ENCODE data around the gene PDAP1.
A peak's percentile ranks its signal among the peaks of the same experiment; 100 is the strongest.
"Not testable (repeated sequence)": the region's sequence is repeated elsewhere in the genome, so short reads cannot be mapped to it uniquely, and the experiment has no call there.

Gene PDAP1

DNA sequence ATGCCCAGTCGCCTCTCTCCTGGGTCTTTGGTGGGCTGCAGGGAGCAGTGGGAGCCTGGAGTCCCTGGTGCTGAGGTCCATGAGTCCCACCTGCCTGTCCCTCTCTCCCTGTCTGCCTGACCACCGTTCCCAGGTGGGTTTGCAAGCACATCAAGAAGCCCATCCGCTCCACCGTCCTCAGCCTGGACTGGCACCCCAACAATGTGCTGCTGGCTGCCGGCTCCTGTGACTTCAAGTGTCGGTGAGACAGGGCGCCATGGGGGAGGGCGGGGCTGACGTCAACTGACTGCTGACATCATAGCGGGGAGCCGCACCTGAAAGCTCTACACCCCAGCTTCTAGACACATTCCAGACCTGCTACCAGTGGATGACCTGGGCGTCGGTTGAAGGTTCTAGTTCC is 18.6 kb downstream of the PDAP1 start:
- peaks cover 42 to 43% of the 10 kb centered on the region in 2 donors for H3K36me3 ChIP-seq (ENCODE audit: control insufficient read depth in 2 of 2, insufficient read depth in 2 of 2, low read length in 2 of 2)
- H3K27ac ChIP-seq (ENCODE audit: low read depth in 2 of 2, low read length in 2 of 2) = no peak overlapping the region
- no peaks in the 10 kb centered on the region for H3K9me3 ChIP-seq (ENCODE audit: control insufficient read depth in 2 of 2, low read length in 2 of 2)
- no peak overlapping the region for H3K4me3 ChIP-seq (ENCODE audit: low read length in 2 of 2)
- H3K27me3 ChIP-seq (ENCODE audit: control insufficient read depth in 2 of 2, insufficient read depth in 2 of 2, low read length in 2 of 2) = no peaks in the 10 kb centered on the region
- H3K4me1 ChIP-seq (ENCODE audit: control insufficient read depth in 2 of 2, insufficient read depth in 2 of 2, low read length in 2 of 2) = peaks cover 16 to 19% of the 10 kb centered on the region in 2 donors
- no peak overlapping the region for H3K9ac ChIP-seq (ENCODE audit: low read depth in 1 of 2, low read length in 2 of 2)

DNA sequence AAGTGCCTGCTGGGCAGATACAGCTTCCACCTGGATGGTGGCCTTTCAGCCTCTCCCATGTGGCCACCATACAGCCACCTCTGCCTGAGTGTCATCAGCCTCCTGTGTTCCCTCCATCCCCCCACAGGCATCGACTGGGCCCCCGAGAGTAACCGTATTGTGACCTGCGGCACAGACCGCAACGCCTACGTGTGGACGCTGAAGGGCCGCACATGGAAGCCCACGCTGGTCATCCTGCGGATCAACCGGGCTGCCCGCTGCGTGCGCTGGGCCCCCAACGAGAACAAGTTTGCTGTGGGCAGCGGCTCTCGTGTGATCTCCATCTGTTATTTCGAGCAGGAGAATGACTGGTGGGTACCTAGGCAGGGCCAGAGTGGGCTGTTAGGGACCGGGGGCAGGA is 20.5 kb downstream of the PDAP1 start:
- Histone ChIP-seq H3K9ac (ENCODE audit: low read depth in 1 of 2, low read length in 2 of 2) (no peak overlapping the region), H3K36me3 (ENCODE audit: control insufficient read depth in 2 of 2, insufficient read depth in 2 of 2, low read length in 2 of 2) (peaks cover 37 to 39% of the 10 kb centered on the region in 2 donors), H3K27ac (ENCODE audit: low read depth in 2 of 2, low read length in 2 of 2) (no peak overlapping the region), H3K4me3 (ENCODE audit: low read length in 2 of 2) (no peak overlapping the region), H3K4me1 (ENCODE audit: control insufficient read depth in 2 of 2, insufficient read depth in 2 of 2, low read length in 2 of 2) (peaks cover 7 to 8% of the 10 kb centered on the region in 2 donors), H3K27me3 (ENCODE audit: control insufficient read depth in 2 of 2, insufficient read depth in 2 of 2, low read length in 2 of 2) (no peaks in the 10 kb centered on the region), H3K9me3 (ENCODE audit: control insufficient read depth in 2 of 2, low read length in 2 of 2) (no peaks in the 10 kb centered on the region)

GRCh38 chr7:99387239-99387635 is 21.2 kb downstream of the PDAP1 start:
- H3K9ac ChIP-seq (ENCODE audit: low read depth in 1 of 2, low read length in 2 of 2); H3K27ac ChIP-seq (ENCODE audit: low read depth in 2 of 2, low read length in 2 of 2); H3K4me1 ChIP-seq (ENCODE audit: control insufficient read depth in 2 of 2, insufficient read depth in 2 of 2, low read length in 2 of 2); H3K4me3 ChIP-seq (ENCODE audit: low read length in 2 of 2); H3K9me3 ChIP-seq (ENCODE audit: control insufficient read depth in 2 of 2, low read length in 2 of 2); H3K27me3 ChIP-seq (ENCODE audit: control insufficient read depth in 2 of 2, insufficient read depth in 2 of 2, low read length in 2 of 2): not testable (repeated sequence)
- H3K36me3 ChIP-seq (ENCODE audit: control insufficient read depth in 2 of 2, insufficient read depth in 2 of 2, low read length in 2 of 2) = peaks cover 37 to 39% of the 10 kb centered on the region in 2 donors

- Histone ChIP-seq H3K4me1 (ENCODE audit: control insufficient read depth in 2 of 2, insufficient read depth in 2 of 2, low read length in 2 of 2) (no peaks in the 10 kb centered on the region), H3K9me3 (ENCODE audit: control insufficient read depth in 2 of 2, low read length in 2 of 2) (no peaks in the 10 kb centered on the region), H3K4me3 (ENCODE audit: low read length in 2 of 2) (no peak overlapping the region), H3K27me3 (ENCODE audit: control insufficient read depth in 2 of 2, insufficient read depth in 2 of 2, low read length in 2 of 2) (no peaks in the 10 kb centered on the region), H3K27ac (ENCODE audit: low read depth in 2 of 2, low read length in 2 of 2) (no peak overlapping the region), H3K9ac (ENCODE audit: low read depth in 1 of 2, low read length in 2 of 2) (no peak overlapping the region), H3K36me3 (ENCODE audit: control insufficient read depth in 2 of 2, insufficient read depth in 2 of 2, low read length in 2 of 2) (peaks cover 34 to 37% of the 10 kb centered on the region in 2 donors)
Observed at GRCh38 chr7:99386584-99387238, 21.7 kb downstream of the PDAP1 start.

DNA sequence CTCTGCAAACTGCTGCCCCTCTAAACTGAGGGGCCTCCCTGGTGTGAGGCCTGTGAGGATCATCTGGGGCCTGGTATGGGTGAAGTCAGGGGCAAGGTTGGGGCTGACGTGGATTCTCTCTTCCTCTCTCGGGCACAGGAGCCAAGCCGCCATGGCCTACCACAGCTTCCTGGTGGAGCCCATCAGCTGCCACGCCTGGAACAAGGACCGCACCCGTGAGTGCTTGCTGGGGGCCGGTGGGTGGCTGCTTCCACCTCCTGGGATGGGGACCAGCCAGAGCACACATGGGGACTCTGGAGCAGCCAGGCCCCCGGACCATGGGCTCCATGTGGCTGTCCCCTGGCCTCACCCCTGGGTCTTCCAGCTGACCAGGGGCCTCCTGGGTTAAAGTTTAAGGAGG is 22.8 kb downstream of the PDAP1 start:
- H3K27me3 ChIP-seq (ENCODE audit: control insufficient read depth in 2 of 2, insufficient read depth in 2 of 2, low read length in 2 of 2) = no peaks in the 10 kb centered on the region
- H3K4me1 ChIP-seq (ENCODE audit: control insufficient read depth in 2 of 2, insufficient read depth in 2 of 2, low read length in 2 of 2) = peaks cover 7 to 10% of the 10 kb centered on the region in 2 donors
- peaks cover 29 to 30% of the 10 kb centered on the region in 2 donors for H3K36me3 ChIP-seq (ENCODE audit: control insufficient read depth in 2 of 2, insufficient read depth in 2 of 2, low read length in 2 of 2)
- no peak overlapping the region for H3K27ac ChIP-seq (ENCODE audit: low read depth in 2 of 2, low read length in 2 of 2)
- H3K9me3 ChIP-seq (ENCODE audit: control insufficient read depth in 2 of 2, low read length in 2 of 2) = no peaks in the 10 kb centered on the region
- H3K4me3 ChIP-seq (ENCODE audit: low read length in 2 of 2) = no peak overlapping the region
- no peak overlapping the region for H3K9ac ChIP-seq (ENCODE audit: low read depth in 1 of 2, low read length in 2 of 2)

GRCh38 chr7:99384523-99384922 is 23.9 kb downstream of the PDAP1 start:
- Histone ChIP-seq H3K27me3 (ENCODE audit: control insufficient read depth in 2 of 2, insufficient read depth in 2 of 2, low read length in 2 of 2) (no peaks in the 10 kb centered on the region), H3K9me3 (ENCODE audit: control insufficient read depth in 2 of 2, low read length in 2 of 2) (no peaks in the 10 kb centered on the region), H3K27ac (ENCODE audit: low read depth in 2 of 2, low read length in 2 of 2) (no peak overlapping the region), H3K4me1 (ENCODE audit: control insufficient read depth in 2 of 2, insufficient read depth in 2 of 2, low read length in 2 of 2) (peaks cover 16 to 20% of the 10 kb centered on the region in 2 donors), H3K9ac (ENCODE audit: low read depth in 1 of 2, low read length in 2 of 2) (no peak overlapping the region), H3K4me3 (ENCODE audit: low read length in 2 of 2) (no peak overlapping the region), H3K36me3 (ENCODE audit: control insufficient read depth in 2 of 2, insufficient read depth in 2 of 2, low read length in 2 of 2) (peaks cover 21 to 24% of the 10 kb centered on the region in 2 donors)

GRCh38 chr7:99383791-99384370 is 24.5 kb downstream of the PDAP1 start:
- Histone ChIP-seq H3K27me3 (ENCODE audit: control insufficient read depth in 2 of 2, insufficient read depth in 2 of 2, low read length in 2 of 2) (no peaks in the 10 kb centered on the region), H3K4me3 (ENCODE audit: low read length in 2 of 2) (no peak overlapping the region), H3K36me3 (ENCODE audit: control insufficient read depth in 2 of 2, insufficient read depth in 2 of 2, low read length in 2 of 2) (peaks cover 20 to 22% of the 10 kb centered on the region in 2 donors), H3K9me3 (ENCODE audit: control insufficient read depth in 2 of 2, low read length in 2 of 2) (no peaks in the 10 kb centered on the region), H3K9ac (ENCODE audit: low read depth in 1 of 2, low read length in 2 of 2) (peak overlapping the region in 1 of 2 donors; percentile 17), H3K27ac (ENCODE audit: low read depth in 2 of 2, low read length in 2 of 2) (no peak overlapping the region), H3K4me1 (ENCODE audit: control insufficient read depth in 2 of 2, insufficient read depth in 2 of 2, low read length in 2 of 2) (peaks cover 18 to 23% of the 10 kb centered on the region in 2 donors)

- H3K36me3 ChIP-seq (ENCODE audit: control insufficient read depth in 2 of 2, insufficient read depth in 2 of 2, low read length in 2 of 2) = peaks cover 17 to 18% of the 10 kb centered on the region in 2 donors
- peaks cover 19 to 23% of the 10 kb centered on the region in 2 donors for H3K4me1 ChIP-seq (ENCODE audit: control insufficient read depth in 2 of 2, insufficient read depth in 2 of 2, low read length in 2 of 2)
- no peaks in the 10 kb centered on the region for H3K9me3 ChIP-seq (ENCODE audit: control insufficient read depth in 2 of 2, low read length in 2 of 2)
- H3K27ac ChIP-seq (ENCODE audit: low read depth in 2 of 2, low read length in 2 of 2) = no peak overlapping the region
- H3K4me3 ChIP-seq (ENCODE audit: low read length in 2 of 2) = no peak overlapping the region
- no peaks in the 10 kb centered on the region for H3K27me3 ChIP-seq (ENCODE audit: control insufficient read depth in 2 of 2, insufficient read depth in 2 of 2, low read length in 2 of 2)
- H3K9ac ChIP-seq (ENCODE audit: low read depth in 1 of 2, low read length in 2 of 2) = no peak overlapping the region
Observed at GRCh38 chr7:99383203-99383602, 25.2 kb downstream of the PDAP1 start.

GRCh38 chr7:99381664-99382075 is 26.7 kb downstream of the PDAP1 start:
- Histone ChIP-seq H3K9me3 (ENCODE audit: control insufficient read depth in 2 of 2, low read length in 2 of 2) (no peaks in the 10 kb centered on the region), H3K4me1 (ENCODE audit: control insufficient read depth in 2 of 2, insufficient read depth in 2 of 2, low read length in 2 of 2) (peaks cover 19 to 23% of the 10 kb centered on the region in 2 donors), H3K27ac (ENCODE audit: low read depth in 2 of 2, low read length in 2 of 2) (peak overlapping the region in 1 of 2 donors; percentile 88), H3K9ac (ENCODE audit: low read depth in 1 of 2, low read length in 2 of 2) (no peak overlapping the region), H3K36me3 (ENCODE audit: control insufficient read depth in 2 of 2, insufficient read depth in 2 of 2, low read length in 2 of 2) (peaks cover 9 to 13% of the 10 kb centered on the region in 2 donors), H3K27me3 (ENCODE audit: control insufficient read depth in 2 of 2, insufficient read depth in 2 of 2, low read length in 2 of 2) (no peaks in the 10 kb centered on the region), H3K4me3 (ENCODE audit: low read length in 2 of 2) (no peak overlapping the region)

DNA sequence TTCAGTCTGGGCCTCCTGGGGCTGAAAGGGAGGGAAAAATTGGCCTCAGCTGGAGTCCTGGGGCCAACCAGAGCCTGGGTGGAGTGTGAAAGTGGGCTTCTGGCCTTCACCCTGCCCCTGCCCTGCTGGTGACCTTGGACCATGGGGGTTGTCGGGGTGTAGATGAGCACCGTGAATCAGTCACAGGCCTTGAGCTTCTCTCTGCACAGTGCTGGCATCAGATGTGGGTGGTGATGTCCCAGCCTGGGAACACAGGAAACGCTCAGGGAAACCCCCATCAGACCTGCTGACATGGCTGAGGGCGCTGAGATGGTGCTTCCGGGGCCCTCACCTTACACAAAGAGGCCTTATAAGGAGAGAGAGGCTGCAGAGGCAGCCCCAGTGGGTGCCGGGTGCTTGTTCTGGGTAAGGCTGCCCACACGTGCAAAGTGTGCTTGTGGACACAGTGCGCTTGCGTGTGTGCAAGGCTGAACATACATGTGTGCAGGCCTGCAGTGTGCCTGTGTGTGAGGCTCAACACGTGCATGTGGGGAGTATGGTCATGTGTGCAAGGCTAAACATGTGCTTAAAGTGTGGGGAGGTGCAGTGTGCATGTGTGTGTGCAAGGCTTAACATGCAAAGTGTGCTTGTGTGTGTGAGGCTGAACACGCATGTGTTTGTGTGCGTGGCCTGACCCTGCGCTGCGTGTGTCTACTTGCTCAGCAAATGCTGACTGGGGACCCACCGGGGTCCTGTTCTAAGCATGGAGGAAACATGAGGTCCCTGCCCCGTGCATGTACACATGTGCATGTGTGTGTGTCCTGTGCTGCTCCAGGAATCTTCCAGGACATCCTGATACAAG is 27.4 kb downstream of the PDAP1 start:
- H3K9ac ChIP-seq (ENCODE audit: low read depth in 1 of 2, low read length in 2 of 2) = peak overlapping the region; percentile 27 to 32
- peak overlapping the region; percentile 5 to 62 for H3K4me3 ChIP-seq (ENCODE audit: low read length in 2 of 2)
- H3K9me3 ChIP-seq (ENCODE audit: control insufficient read depth in 2 of 2, low read length in 2 of 2) = no peaks in the 10 kb centered on the region
- H3K27me3 ChIP-seq (ENCODE audit: control insufficient read depth in 2 of 2, insufficient read depth in 2 of 2, low read length in 2 of 2) = no peaks in the 10 kb centered on the region
- H3K27ac ChIP-seq (ENCODE audit: low read depth in 2 of 2, low read length in 2 of 2) = peak overlapping the region; percentile 70 to 88
- H3K36me3 ChIP-seq (ENCODE audit: control insufficient read depth in 2 of 2, insufficient read depth in 2 of 2, low read length in 2 of 2) = peaks cover 4 to 8% of the 10 kb centered on the region in 2 donors
- peaks cover 21 to 23% of the 10 kb centered on the region in 2 donors for H3K4me1 ChIP-seq (ENCODE audit: control insufficient read depth in 2 of 2, insufficient read depth in 2 of 2, low read length in 2 of 2)
